Lung microvascular endothelial cell (primary cell): ENCODE measurements around the gene SCUBE3. TPM values are rescaled to one million over a fixed set of nuclear protein-coding genes. Genes with fewer than 3 reads are reported as not detected.

Experiments used
- DNase-seq, 2 donors: peaks; one replicate each; pipeline versions ENCODE4 v3.0.0 to v3.0.0-alpha.2; 2010; ENCODE audit warnings: low read depth in 2 of 2
- total RNA-seq: library from RNA; depleted of rRNA; stranded (reverse); fragments of >200 nt; gene quantifications from 2 replicates; pipeline ENCODE4 v1.2.1, GENCODE V29; 2014

The SCUBE3 gene
- total RNA-seq, 1 donor from 2014 or later, result 0.60 TPM

GRCh38 chr6:35209622-35210247 lies 4.0 kb upstream of the SCUBE3 start:
- no peak for DNase-seq

- no peak for DNase-seq
Observed at GRCh38 chr6:35213298-35213791, 411 bp upstream of the SCUBE3 start.

DNA sequence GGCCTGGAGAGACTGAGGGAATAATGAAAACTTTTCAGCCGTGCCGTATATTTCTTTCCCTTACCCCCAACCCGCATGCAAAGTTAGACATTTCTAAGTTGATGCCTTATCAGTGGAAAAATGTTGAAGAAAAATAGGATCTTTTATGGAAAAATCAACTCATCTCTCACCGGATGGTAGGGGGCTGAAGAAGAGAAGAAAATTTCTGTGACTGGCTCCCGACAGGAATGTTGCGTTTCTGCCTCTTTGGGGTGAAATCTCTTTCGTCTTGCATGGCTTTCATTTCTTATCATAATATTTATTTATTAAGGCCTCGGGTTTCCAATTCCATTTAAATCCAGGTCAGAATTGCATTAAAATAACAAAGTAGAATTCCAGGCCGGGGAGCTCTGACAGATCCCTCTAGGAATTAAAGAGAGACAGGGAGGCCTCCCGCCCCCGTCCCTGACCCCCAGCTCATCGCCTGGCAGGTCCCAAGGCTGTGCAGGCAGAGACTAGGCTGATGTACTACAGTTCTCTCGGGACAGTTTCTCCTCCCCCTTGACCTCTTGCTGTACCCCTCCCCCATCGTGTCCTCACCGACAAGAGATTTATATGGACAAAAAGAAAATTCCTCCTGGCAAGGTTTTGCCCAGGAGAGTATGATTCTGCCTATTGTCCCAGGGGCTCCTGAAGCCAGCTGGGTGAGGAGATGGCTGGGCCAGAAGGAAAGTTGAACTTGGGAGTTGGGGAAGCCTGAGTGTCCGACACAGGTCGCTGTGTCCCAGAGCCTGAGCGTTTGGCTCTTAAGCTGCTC lies 1.3 kb downstream of the SCUBE3 start:
- DNase-seq, result no peak

DNA sequence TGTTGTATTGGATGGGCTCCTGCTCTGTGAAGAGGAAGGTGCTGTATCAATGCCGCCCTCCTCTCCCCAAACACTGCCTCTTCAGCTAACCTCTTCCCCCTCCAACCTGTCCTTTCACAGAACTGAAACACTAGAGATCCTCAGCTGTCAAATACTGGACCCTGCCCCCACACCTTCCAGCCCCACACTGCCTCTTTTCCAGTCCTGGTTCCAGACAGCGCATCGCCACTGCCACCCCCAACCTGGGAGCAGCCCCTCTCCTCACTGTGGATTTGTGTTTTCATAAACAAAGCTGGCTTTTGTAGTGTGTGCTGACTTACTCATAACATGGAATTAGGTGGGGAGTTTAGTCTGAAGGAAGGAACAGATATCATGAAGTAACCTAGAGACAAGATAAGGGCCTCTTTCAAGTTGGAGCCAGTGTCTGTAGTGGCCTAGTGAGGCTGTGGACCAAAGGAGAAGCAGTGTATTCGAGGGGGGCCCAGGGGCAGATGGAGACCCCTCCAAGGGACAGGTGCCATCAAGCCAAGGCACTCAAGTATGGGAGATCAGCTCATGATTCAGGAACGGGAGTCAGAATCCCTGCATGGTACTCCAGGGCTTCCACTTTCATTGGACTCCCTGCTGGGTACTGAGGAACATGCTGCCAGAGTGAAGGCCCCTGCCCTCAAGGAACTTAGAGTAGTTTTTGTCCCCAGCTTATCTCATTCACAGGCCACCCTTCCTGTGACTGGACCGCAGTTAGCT lies 2.1 kb downstream of the SCUBE3 start:
- no peak for DNase-seq

DNA sequence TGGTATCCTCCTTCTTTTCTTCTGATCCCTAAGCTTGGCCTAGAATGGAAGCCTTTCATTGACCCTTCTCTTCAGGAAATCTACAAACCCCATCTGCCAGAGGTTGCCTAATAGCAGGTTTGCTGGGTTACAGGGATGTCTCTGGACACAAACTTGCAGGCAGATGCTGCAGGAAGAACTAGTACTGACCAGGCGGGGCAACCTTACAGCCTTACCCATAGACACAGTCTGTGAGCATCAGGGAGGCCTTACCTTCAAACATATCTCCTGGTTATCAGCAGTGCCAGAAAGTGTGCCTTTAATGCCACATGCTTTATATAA lies 2.6 kb downstream of the SCUBE3 start:
- DNase-seq, result no peak

DNA sequence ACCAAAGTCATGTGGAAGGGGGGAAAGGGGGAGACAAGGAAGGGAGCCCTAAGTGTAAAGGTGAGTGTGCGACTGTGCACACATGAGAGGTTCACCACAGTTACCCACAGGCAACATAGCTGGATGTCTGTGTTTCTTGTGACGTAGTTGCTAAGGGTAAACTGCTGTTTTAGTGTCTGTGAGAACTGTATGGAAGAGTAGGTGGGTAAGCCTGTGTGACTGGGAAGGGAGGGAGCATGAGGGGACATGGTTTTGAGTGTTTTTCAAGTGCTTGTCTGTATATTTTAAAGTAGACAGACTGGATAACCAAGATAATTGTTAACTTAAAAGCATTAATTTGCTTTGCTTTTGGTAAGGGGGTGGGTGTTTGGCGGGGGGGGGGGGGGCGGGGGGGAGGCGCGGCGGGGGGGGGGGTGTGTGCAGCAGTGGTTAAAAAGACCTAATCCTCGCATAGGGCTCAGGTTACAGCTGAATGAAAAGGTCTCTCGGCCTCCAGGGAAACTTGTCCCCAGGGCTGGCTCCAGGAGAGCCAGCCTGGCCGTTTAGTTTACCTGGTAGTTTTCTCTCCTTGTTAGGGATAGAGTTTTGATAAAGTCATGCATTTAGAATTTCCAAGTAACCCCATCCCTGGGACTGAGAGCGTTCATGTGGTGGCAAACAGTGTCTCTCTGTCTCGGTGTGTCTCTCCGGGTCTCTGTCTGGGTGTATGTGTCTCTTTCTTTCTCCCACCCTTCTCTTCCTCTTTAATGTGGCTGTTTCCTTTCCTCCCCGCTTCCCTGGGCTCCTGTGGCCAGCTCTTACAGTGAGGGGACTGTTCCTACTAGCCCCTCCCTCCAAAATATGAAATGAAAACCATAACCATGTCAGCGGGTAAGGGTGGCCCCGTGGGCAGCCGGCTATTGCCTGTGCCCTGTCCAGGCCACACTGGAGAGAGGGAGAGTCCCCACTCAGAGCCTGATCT lies 3.4 kb downstream of the SCUBE3 start:
- no peak for DNase-seq

DNA sequence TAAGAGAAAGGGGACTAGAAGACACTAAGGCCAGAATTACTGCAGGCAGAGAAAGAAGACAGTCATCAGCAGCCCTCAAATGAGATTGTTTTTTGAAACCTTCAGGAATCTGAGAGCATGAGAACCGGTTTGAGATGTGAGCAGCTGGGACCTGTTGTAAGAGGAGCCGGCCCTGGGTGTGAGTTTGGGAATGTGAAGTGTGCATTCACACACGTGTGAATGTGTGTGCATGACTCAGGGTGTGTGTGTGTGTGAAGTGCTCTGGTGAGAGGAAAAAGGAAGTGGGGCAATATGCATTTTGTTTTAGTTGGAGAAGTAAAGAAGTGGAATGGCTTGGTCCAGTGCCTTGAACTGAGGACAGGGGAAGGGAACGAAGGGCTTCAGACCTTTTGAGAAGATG lies 4.3 kb downstream of the SCUBE3 start:
- peak in 1 of 2 donors; percentile 46 for DNase-seq

GRCh38 chr6:35218456-35218855 lies 4.7 kb downstream of the SCUBE3 start:
- DNase-seq, result no peak

GRCh38 chr6:35219683-35220326 lies 6.0 kb downstream of the SCUBE3 start:
- DNase-seq, result no peak

DNA sequence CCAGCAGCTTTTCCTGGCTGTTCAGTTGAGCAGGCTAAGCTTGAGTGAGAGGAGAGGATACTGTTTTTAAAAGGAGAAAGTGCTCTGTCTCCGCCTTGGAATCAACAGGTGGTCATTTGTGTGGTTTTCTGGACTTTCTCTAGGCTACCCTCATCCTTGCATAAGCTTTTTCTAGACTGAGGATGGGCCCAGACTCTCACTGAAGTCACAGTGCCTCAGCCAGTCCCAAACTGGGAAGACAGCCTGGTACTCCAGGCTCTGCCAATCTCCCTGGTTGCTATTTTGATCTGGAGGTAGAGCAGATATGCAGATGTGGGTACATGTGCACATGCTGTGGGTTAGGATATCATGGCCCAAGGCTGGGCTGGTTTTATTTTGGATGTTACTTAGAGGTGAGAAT lies 7.0 kb downstream of the SCUBE3 start:
- DNase-seq, result no peak

GRCh38 chr6:35223396-35223795 lies 9.6 kb downstream of the SCUBE3 start:
- no peak for DNase-seq

DNA sequence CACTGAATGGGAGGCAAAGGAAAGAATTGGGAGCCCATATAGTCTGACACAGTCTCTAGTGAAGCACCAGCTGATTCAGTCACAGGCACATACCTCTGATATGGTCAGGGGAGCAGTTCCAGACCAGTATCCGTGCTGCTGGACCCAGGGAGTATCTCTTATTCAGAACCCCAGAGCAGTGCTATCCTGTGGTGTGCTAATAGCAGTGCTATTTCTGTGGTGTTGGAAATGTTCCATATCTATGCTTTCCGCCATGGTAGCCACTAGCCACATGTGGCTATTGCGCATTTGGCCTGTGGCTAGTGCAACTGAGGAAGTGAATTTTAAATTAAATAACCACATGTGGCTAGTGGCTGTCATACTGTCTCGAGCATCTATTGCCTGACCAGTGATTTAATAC lies 11.0 kb downstream of the SCUBE3 start:
- no peak for DNase-seq

- DNase-seq, result no peak
Observed at GRCh38 chr6:35228481-35228880, 14.7 kb downstream of the SCUBE3 start.

- no peak for DNase-seq
Observed at GRCh38 chr6:35229304-35229703, 15.5 kb downstream of the SCUBE3 start.

GRCh38 chr6:35230498-35230897 lies 16.7 kb downstream of the SCUBE3 start:
- DNase-seq, result no peak

DNA sequence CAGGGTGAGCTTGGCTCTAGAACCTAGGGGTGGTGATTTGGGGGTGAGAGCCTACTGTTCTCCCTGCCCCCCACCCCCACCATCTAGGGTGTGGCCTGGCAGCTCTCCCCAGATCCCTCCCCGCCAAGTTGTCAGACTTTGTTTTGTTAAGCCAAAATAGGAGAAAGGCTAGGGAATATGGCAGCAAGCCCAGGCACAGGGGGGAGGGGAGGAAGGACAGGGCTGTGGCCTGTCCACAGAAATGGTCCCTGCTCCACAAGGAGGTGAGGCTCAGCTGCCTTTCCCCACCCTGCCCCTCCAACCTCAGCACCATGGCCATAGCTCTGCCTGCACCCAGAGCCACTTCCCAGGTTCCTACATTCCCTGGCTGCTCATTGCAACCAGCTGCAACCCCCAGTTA lies 17.2 kb downstream of the SCUBE3 start:
- DNase-seq, result peak in 1 of 2 donors; percentile 53

DNA sequence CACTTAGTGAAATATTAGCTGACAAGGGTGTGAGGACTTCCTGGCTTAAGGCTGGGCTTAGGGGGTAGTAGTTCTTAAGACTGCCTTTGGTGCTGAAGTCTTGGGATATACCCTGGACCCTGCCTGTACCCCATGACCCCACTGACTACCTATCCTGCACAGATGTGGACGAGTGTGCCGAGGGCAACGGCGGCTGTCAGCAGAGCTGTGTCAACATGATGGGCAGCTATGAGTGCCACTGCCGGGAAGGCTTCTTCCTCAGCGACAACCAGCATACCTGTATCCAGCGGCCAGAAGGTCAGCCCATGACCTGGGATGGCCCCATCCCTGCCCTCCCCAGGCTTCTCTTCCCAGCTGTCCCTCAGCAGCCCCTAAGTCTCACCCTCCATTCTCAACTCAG lies 17.8 kb downstream of the SCUBE3 start:
- no peak for DNase-seq

GRCh38 chr6:35234901-35235300 lies 21.1 kb downstream of the SCUBE3 start:
- no peak for DNase-seq

DNA sequence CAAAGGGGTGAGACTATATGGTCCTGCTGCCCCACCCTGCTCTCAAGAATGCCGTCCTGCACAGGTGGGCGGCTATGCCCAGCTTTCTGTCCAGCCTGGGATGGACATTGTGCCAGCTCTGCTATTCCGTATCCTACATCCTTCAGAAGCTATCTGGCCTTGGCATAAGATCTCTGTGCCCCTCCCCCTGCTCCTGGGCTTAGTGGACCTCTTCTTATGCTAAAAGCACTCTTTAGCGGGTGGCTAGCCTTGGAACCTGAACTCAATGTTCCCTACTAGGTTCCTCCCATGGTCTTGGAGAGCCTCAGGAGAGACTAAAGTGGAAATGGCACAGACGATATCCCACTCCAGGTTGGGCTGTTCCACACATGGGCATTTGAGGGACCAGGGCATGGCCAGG lies 22.5 kb downstream of the SCUBE3 start:
- DNase-seq, result no peak

GRCh38 chr6:35237476-35237875 lies 23.7 kb downstream of the SCUBE3 start:
- DNase-seq, result no peak

DNA sequence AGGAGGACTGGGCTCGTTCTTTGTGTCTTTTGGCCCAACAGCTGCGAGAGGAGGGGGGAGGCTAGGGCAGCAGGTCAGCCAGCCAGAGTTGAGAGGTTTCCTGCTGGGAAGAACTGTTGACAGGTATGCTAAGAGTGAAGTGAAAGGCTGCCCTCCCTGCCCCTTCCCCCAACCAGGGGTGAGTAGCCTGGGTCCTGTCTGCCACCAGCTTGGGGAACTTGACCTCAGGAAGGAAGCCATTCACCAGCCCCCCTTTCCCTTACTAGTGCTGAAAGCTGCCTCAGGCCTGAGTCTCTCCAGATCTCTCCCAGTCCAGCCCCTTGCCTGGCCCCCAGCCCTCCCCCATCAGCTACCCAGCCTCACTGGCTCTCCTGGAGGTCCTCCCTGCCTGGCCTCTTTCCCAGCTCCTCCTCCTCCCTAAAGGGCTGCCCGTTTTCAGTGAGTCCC lies 25.1 kb downstream of the SCUBE3 start:
- peak; percentile 30 to 90 for DNase-seq
